ENCODE measurements around the gene CHD3.
"Not testable (repeated sequence)": the region's sequence is repeated elsewhere in the genome, so short reads cannot be mapped to it uniquely, and the experiment has no call there.

CHD3 gene

DNA sequence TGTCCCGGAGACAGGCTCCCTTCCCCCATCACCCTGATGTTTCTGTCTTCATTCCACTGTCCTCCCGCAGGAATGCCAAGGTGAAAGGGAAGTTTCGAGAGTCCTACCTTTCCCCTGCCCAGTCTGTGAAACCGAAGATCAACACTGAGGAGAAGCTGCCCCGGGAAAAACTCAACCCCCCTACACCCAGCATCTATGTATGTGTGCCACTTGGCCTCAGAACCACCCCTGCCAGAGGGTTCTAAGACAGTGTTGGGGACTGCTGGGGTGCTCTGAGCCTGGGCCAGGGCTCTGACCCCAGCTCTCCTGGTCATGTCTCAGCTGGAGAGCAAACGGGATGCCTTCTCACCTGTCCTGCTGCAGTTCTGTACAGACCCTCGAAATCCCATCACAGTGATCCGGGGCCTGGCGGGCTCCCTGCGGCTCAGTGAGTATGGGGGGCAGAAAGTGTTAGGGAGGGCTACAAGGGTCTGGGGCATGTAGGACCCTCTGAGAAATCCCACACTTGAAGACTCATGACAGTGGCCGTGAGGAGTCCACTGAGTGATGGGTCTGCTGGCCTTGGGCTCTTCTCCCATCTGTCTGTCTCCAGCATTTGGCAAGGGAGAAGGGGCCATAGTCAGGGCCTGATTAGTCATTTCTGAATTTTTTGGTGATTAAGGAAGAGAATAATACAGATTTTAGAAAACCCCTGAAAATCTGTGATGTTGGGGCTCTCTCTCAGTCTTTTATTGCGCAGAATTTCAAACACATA is 38.7 kb upstream of the CHD3 start:
- DNase-seq (ENCODE audit: low read depth): no peak

DNA sequence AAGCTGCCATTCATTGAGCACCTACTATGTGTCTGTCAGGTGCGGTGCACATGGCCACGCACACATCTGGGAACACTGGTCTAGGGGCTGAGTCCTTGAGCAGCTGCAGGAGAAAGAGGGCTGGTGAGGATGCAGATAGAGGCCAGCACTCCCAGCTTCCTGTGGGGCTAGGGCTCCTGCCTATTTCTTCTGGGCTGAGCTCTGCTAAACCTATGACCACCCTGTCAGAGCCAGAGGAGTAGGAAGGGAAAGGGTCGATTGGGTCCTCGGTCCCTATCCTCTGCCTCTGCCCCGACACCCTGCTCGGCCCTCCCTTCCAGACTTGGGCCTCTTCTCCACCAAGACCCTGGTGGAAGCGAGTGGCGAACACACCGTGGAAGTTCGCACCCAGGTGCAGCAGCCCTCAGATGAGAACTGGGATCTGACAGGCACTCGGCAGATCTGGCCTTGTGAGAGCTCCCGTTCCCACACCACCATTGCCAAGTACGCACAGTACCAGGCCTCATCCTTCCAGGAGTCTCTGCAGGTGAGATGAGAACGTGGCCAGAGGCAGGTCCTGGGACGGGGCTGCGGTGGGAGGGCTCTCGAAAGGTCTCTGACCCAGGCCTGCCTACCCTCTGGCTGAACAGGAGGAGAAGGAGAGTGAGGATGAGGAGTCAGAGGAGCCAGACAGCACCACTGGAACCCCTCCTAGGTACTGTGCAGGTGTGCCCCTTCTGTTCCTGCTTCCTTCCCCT is 37.7 kb upstream of the CHD3 start:
- no peak for DNase-seq (ENCODE audit: low read depth)

GRCh38 chr17:7851438-7852261 is 36.9 kb upstream of the CHD3 start:
- peak; percentile 81 for DNase-seq (ENCODE audit: low read depth)

DNA sequence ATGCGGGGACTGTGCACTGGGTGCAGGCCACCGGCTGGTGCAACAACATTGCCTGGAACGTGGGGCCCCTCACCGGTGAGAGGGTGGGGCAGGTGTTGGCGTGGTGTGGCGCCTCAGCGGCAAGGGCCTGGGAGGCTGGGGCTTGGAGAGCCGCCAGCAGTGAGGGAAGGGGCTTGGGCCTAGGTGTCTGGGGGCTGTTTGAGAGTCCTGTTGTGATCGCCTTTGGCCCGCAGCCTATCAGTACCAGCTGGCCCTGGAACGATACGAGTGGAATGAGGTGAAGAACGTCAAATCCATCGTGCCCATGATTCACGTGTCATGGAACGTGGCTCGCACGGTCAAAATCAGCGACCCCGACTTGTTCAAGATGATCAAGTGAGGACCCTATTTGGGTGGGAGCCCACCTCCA is 36.3 kb upstream of the CHD3 start:
- peak; percentile 10 for DNase-seq (ENCODE audit: low read depth)

DNA sequence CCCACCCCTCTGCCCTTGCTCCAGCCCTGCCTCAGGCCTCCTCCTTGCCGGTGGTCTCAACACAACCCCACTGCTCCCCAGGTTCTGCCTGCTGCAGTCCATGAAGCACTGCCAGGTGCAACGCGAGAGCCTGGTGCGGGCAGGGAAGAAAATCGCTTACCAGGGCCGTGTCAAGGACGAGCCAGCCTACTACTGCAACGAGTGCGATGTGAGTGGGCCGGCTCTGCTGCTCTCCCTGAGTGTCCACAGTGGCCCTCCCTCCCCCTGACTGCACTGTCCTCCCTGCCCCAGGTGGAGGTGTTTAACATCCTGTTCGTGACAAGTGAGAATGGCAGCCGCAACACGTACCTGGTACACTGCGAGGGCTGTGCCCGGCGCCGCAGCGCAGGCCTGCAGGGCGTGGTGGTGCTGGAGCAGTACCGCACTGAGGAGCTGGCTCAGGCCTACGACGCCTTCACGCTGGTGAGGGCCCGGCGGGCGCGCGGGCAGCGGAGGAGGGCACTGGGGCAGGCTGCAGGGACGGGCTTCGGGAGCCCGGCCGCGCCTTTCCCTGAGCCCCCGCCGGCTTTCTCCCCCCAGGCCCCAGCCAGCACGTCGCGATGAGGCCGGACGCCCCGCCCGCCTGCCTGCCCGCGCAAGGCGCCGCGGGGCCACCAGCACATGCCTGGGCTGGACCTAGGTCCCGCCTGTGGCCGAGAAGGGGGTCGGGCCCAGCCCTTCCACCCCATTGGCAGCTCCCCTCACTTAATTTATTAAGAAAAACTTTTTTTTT is 35.5 kb upstream of the CHD3 start:
- DNase-seq (ENCODE audit: low read depth): no peak

GRCh38 chr17:7853691-7854038 is 34.9 kb upstream of the CHD3 start:
- DNase-seq (ENCODE audit: low read depth): no peak

DNA sequence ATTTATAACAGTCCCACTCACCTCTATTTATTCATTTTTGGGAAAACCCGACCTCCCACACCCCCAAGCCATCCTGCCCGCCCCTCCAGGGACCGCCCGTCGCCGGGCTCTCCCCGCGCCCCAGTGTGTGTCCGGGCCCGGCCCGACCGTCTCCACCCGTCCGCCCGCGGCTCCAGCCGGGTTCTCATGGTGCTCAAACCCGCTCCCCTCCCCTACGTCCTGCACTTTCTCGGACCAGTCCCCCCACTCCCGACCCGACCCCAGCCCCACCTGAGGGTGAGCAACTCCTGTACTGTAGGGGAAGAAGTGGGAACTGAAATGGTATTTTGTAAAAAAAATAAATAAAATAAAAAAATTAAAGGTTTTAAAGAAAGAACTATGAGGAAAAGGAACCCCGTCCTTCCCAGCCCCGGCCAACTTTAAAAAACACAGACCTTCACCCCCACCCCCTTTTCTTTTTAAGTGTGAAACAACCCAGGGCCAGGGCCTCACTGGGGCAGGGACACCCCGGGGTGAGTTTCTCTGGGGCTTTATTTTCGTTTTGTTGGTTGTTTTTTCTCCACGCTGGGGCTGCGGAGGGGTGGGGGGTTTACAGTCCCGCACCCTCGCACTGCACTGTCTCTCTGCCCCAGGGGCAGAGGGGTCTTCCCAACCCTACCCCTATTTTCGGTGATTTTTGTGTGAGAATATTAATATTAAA is 34.4 kb upstream of the CHD3 start:
- no peak for DNase-seq (ENCODE audit: low read depth)

GRCh38 chr17:7854851-7855659 is 33.5 kb upstream of the CHD3 start, which contains the start of gene TMEM88:
TSS of gene TMEM88 (plus strand) at chr17:7855066. CDS start at chr17:7855075, 9 bp downstream.
- DNase-seq (ENCODE audit: low read depth): no peak

GRCh38 chr17:7855660-7856010 is 33.0 kb upstream of the CHD3 start:
- DNase-seq (ENCODE audit: low read depth): peak; percentile 10

DNA sequence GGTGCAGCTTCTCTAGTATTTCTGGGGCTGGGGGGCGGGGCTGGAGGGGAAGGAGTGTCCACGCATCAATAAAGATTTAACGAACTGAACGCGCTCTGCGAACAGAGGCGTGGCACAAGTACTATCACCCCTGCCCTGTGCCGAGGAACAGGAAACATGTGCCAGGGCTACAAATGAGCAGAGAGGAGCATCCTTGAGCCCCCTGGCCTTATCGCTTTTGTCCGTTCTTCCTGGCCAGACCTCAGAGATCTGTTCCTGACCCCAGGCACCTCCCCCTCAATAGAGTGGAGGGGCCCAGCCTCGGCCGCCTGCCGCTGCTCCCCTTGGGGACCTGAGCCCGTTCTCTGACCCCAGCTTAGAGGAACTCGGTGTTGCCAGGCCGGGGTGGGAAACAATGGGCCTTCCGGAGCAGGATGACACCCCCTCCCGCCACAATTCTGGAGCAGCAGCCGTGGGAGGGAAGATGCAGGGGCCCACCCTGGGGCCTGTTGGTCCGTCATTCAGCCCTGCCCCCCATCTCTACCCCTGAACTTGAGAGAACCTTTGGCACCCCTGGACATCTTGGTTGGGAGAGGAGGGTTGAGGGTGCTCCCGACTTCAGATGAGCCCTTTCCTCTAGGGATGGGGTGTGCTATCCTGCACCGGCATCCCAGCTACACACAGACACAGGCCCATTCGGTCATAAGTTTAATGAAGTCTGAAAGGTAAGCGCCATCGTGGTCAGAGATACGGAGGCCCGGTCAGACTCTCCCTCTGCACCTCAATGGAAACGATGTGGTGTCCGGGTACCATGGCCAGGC is 32.4 kb upstream of the CHD3 start:
- DNase-seq (ENCODE audit: low read depth): peak; percentile 27

GRCh38 chr17:7856811-7857712 is 31.5 kb upstream of the CHD3 start, which contains the start of gene NAA38:
TSS of gene NAA38 (minus strand) at chr17:7857559. CDS start at chr17:7857463, 96 bp downstream.
- peak; percentile 86 for DNase-seq (ENCODE audit: low read depth)

DNA sequence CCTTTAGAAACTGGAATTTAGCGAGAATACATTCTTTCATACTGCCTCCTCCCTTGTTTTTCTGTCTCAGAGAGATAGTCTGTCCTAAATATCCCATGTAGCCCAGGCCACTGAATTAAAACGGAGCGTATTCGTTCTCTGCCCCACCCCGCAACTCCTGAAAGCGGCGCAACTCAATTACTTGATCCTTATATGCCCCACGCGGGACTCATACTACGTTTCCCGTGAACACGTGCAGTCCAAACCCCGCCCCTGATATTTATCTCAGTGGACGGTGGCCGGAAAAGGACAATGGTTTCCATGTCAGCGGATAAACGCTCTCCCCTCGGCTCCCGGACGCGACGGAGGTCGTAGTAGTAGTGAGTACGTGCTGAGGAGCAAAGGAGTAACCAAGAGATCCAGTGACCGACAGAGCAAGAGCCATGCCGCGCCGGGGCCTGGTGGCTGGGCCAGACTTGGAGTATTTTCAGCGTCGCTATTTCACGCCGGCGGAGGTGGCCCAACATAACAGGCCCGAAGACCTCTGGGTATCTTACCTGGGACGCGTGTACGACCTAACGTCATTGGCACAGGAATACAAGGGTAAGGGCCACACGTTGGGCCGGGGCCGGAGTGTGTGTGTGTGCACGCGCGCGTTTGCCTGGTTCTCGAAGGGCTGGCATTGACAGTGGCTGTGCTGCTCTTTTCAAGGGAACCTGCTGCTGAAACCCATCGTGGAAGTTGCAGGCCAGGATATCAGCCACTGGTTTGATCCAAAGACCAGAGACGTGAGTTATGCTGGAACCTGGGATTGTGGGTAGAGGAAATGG is 30.7 kb upstream of the CHD3 start, which contains the start of gene CYB5D1:
CYB5D1 (plus strand) TSS at position 291 of the 809 bp plus-strand sequence; CDS start at position 423, 132 bp downstream.
- DNase-seq (ENCODE audit: low read depth): peak; percentile 79

DNA sequence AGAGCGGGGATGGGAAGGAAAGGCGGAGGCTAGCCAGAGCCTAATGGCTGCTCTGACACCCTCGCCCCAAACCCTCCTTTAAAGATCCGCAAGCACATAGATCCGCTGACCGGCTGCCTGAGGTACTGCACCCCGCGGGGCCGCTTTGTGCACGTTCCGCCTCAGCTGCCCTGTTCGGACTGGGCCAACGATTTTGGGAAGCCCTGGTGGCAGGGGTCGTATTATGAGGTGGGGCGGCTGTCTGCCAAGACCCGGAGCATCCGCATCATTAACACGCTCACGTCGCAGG is 30.1 kb upstream of the CHD3 start:
- DNase-seq (ENCODE audit: low read depth): peak; percentile 17

GRCh38 chr17:7859028-7859427 is 29.6 kb upstream of the CHD3 start:
- no peak for DNase-seq (ENCODE audit: low read depth)

- DNase-seq (ENCODE audit: low read depth): peak; percentile 10
These were observed 25.7 kb upstream of the CHD3 start for GRCh38 chr17:7862692-7863437.

GRCh38 chr17:7864384-7864783 is 24.2 kb upstream of the CHD3 start:
- not testable (repeated sequence) for DNase-seq (ENCODE audit: low read depth)

All from stimulated activated CD8-positive, alpha-beta memory T cell treated with anti-CD3 and anti-CD28 coated beads, Interleukin-12 subunit alpha, Interleukin-12 subunit beta, amount 100 ng/mL, for 4 hours (primary cell).